OCI-LY3 (cell line): Measurements from ENCODE around the gene KATNIP.

Experiments used
- H2AFZ ChIP-seq: fragments of 200-600, 300-600 bp; shearing (Covaris generic); 2 replicates; pipeline ENCODE4 v1.6.0; 2014; ENCODE audit warnings: antibody characterized with exemption, low read depth, low read length
- H3K27ac ChIP-seq: fragments of 200-600, 300-600 bp; sonication (generic); 2 replicates; pipeline ENCODE4 v1.5.1; 2014; ENCODE audit warnings: mild to moderate bottlenecking, low read length, moderate library complexity, mixed read lengths
- H3K27me3 ChIP-seq: fragments of 200-600, 300-600 bp; sonication (generic); 2 replicates; pipeline ENCODE4 v1.6.1; 2014; ENCODE audit warnings: low read depth, low read length, mixed read lengths
- H3K36me3 ChIP-seq: fragments of 200-600, 300-600 bp; sonication (generic); replicated peaks from 2 replicates; pipeline ENCODE3; 2014; ENCODE audit warnings: low read depth, low read length, mixed read lengths
- H3K4me1 ChIP-seq: fragments of 300-600, 200-600 bp; sonication (generic); 2 replicates; pipeline ENCODE4 v1.6.1; 2014; ENCODE audit warnings: low read length, mixed read lengths
- H3K4me2 ChIP-seq: fragments of 200-600, 300-600 bp; sonication (generic); 2 replicates; pipeline ENCODE4 v1.6.1; 2014; ENCODE audit warnings: low read length, mixed read lengths
- H3K4me3 ChIP-seq: fragments of 300-600, 200-600 bp; sonication (generic); 2 replicates; pipeline ENCODE4 v1.5.1; 2014; ENCODE audit warnings: antibody characterized with exemption, mild to moderate bottlenecking, low read length, moderate library complexity
- H3K79me2 ChIP-seq: fragments of 300-600, 200-600 bp; shearing (Covaris generic); 2 replicates; pipeline ENCODE4 v1.6.1; 2014; ENCODE audit warnings: mild to moderate bottlenecking, low read length, mixed read lengths
- H3K9ac ChIP-seq: fragments of 300-600, 200-600 bp; shearing (Covaris generic); 2 replicates; pipeline ENCODE4 v1.6.0; 2014; ENCODE audit warnings: mild to moderate bottlenecking, low read length, moderate library complexity
- H3K9me3 ChIP-seq: fragments of 200-600, 300-600 bp; shearing (Covaris generic); 2 replicates; pipeline ENCODE4 v1.6.1; 2014; ENCODE audit warnings: low read length, mixed read lengths; ENCODE audit not compliant: insufficient read depth
- H4K20me1 ChIP-seq: fragments of 200-600, 300-600 bp; sonication (generic); 2 replicates; pipeline ENCODE4 v1.6.1; 2016; ENCODE audit warnings: low read length, mixed read lengths; ENCODE audit not compliant: insufficient read depth
- CTCF ChIP-seq: fragments of 200-600, 300-600 bp; sonication (generic); IDR thresholded peaks from 2 replicates; pipeline ENCODE4 v1.5.1; 2014; ENCODE audit warnings: antibody characterized with exemption, low read length, low read depth
- EZH2phosphoT487 ChIP-seq: fragments of 200-600 bp; shearing (Covaris generic); IDR thresholded peaks from 2 replicates; pipeline ENCODE4 v1.6.1; 2018; ENCODE audit warnings: antibody characterized with exemption, mixed run types, low read depth

KATNIP gene

GRCh38 chr16:27543801-27544200 lies 6.1 kb upstream of the KATNIP start:
- Histone ChIP-seq H3K9me3 (no peaks in the 10 kb centered on the region), H4K20me1 (0 out of 2 replicates have a peak, but pooled peaks cover 5% of the 10 kb centered on the region), H3K9ac (no peak overlapping the region), H3K27ac (no peak overlapping the region), H3K4me3 (no peak overlapping the region), H3K4me1 (peaks cover 5% of the 10 kb centered on the region), H2AFZ (no peak overlapping the region), H3K36me3 (peaks cover 36% of the 10 kb centered on the region), H3K4me2 (no peak overlapping the region), H3K79me2 (peaks cover 20% of the 10 kb centered on the region), H3K27me3 (no peaks in the 10 kb centered on the region)
- TF ChIP-seq EZH2phosphoT487 (no peak), CTCF (no peak)

- Histone ChIP-seq H2AFZ (no peak overlapping the region), H3K27ac (no peak overlapping the region), H3K79me2 (peaks cover 26% of the 10 kb centered on the region), H3K4me3 (no peak overlapping the region), H4K20me1 (0 out of 2 replicates have a peak, but pooled peaks cover 5% of the 10 kb centered on the region), H3K4me1 (peaks cover 8% of the 10 kb centered on the region), H3K27me3 (no peaks in the 10 kb centered on the region), H3K4me2 (no peak overlapping the region), H3K36me3 (peaks cover 29% of the 10 kb centered on the region), H3K9me3 (no peaks in the 10 kb centered on the region), H3K9ac (no peak overlapping the region)
- TF ChIP-seq EZH2phosphoT487 (no peak), CTCF (no peak)
Observed at GRCh38 chr16:27544671-27545070, 5.3 kb upstream of the KATNIP start.

- Histone ChIP-seq H2AFZ (no peak overlapping the region), H3K27me3 (no peaks in the 10 kb centered on the region), H3K9me3 (no peaks in the 10 kb centered on the region), H3K4me3 (no peak overlapping the region), H3K27ac (no peak overlapping the region), H3K4me2 (no peak overlapping the region), H4K20me1 (0 out of 2 replicates have a peak, but pooled peaks cover 5% of the 10 kb centered on the region), H3K4me1 (peaks cover 14% of the 10 kb centered on the region), H3K79me2 (peaks cover 37% of the 10 kb centered on the region), H3K36me3 (peaks cover 9% of the 10 kb centered on the region), H3K9ac (no peak overlapping the region)
- TF ChIP-seq CTCF = no peak
- TF ChIP-seq EZH2phosphoT487 = no peak
Observed at GRCh38 chr16:27547134-27547533, 2.8 kb upstream of the KATNIP start.

GRCh38 chr16:27547851-27548250 lies 2.1 kb upstream of the KATNIP start:
- no peak overlapping the region for H3K4me3 ChIP-seq
- H4K20me1 ChIP-seq = 0 out of 2 replicates have a peak, but pooled peaks cover 5% of the 10 kb centered on the region
- H3K4me1 ChIP-seq = peaks cover 14% of the 10 kb centered on the region
- no peak overlapping the region for H3K9ac ChIP-seq
- no peak for TF ChIP-seq CTCF
- TF ChIP-seq EZH2phosphoT487 = no peak
- H3K4me2 ChIP-seq = no peak overlapping the region
- no peak overlapping the region for H2AFZ ChIP-seq
- no peak overlapping the region for H3K27ac ChIP-seq
- H3K9me3 ChIP-seq = no peaks in the 10 kb centered on the region
- H3K79me2 ChIP-seq = peaks cover 37% of the 10 kb centered on the region
- H3K27me3 ChIP-seq = no peaks in the 10 kb centered on the region
- peaks cover 5% of the 10 kb centered on the region for H3K36me3 ChIP-seq
